Measurements from ENCODE around the gene CRBN. TPM values are rescaled to one million over a fixed set of nuclear protein-coding genes. Genes with fewer than 3 reads are reported as not detected.
A peak's percentile ranks its signal among the peaks of the same experiment; 100 is the strongest.

Gene CRBN
- total RNA-seq, result 100 to 1,000 TPM in 3 of 4 donors, 10 to 100 TPM in 1; 56.1 to 205 (median 124) TPM

GRCh38 chr3:3179407-3180094, at the start of gene CRBN:
Gene CRBN, minus strand, starts transcription at chr3:3179691. Its CDS starts 4 bp downstream, at chr3:3179687.
- ATAC-seq, result peak; percentile 98
- 0% methylated on average over 1 to 5 of the region's 56 CpGs for WGBS, 2 donors (ENCODE audit: low coverage in 1 of 2)
- Histone ChIP-seq H3K4me3 (peak within 1 kb of the TSS; percentile 75 to 98), H3K4me1 (peaks cover 5 to 38% (median 9%) of the 10 kb centered on the region in 3 donors), H3K36me3 (peaks cover 0 to 18% of the 10 kb centered on the region in 2 donors), H3K27ac (peak within 1 kb of the TSS; percentile 52 to 90 (median 76)), H3K9me3 (no peaks in the 10 kb centered on the region), H3K27me3 (no peaks in the 10 kb centered on the region)
- TF ChIP-seq EP300 (IDR thresholded peaks at IDR 0.05) (no peak), CTCF (IDR thresholded peaks at IDR 0.05) (peak; percentile 84 to 100 (median 92)), POLR2A (IDR thresholded peaks at IDR 0.05) (peak; percentile 59 to 81), POLR2AphosphoS5 (IDR thresholded peaks at IDR 0.05) (peak; percentile 74)

GRCh38 chr3:3227640-3228039, 48.1 kb upstream of the CRBN start:
- TF ChIP-seq EP300 (IDR thresholded peaks at IDR 0.05) (no peak), POLR2A (IDR thresholded peaks at IDR 0.05) (no peak), CTCF (IDR thresholded peaks at IDR 0.05) (no peak), POLR2AphosphoS5 (IDR thresholded peaks at IDR 0.05) (no peak)
- 22 to 50% methylated on average over 1 of the region's 1 CpG for WGBS, 2 donors (ENCODE audit: low coverage in 1 of 2)
- no peak for ATAC-seq
- H3K4me3 ChIP-seq, result no peak overlapping the region
- H3K27ac ChIP-seq, result no peak overlapping the region
- H3K4me1 ChIP-seq, result no peaks in the 10 kb centered on the region
- no peaks in the 10 kb centered on the region for H3K36me3 ChIP-seq
- peaks cover under 1% of the 10 kb centered on the region for H3K27me3 ChIP-seq
- H3K9me3 ChIP-seq, result peaks cover 0 to 9% (median 0%) of the 10 kb centered on the region in 3 donors

GRCh38 chr3:3221528-3221927, 42.0 kb upstream of the CRBN start:
- H3K4me3 ChIP-seq, result no peak overlapping the region
- no peaks in the 10 kb centered on the region for H3K9me3 ChIP-seq
- 30 to 50% methylated on average over 1 to 2 of the region's 2 CpGs for WGBS, 2 donors (ENCODE audit: low coverage in 1 of 2)
- H3K27me3 ChIP-seq, result peaks cover 20% of the 10 kb centered on the region
- H3K27ac ChIP-seq, result no peak overlapping the region
- H3K36me3 ChIP-seq, result no peaks in the 10 kb centered on the region
- TF ChIP-seq POLR2A (IDR thresholded peaks at IDR 0.05) (no peak), CTCF (IDR thresholded peaks at IDR 0.05) (no peak), POLR2AphosphoS5 (IDR thresholded peaks at IDR 0.05) (no peak), EP300 (IDR thresholded peaks at IDR 0.05) (no peak)
- no peaks in the 10 kb centered on the region for H3K4me1 ChIP-seq
- ATAC-seq, result no peak

GRCh38 chr3:3216401-3216800, 36.9 kb upstream of the CRBN start:
- 79 to 94% methylated on average over 3 to 4 of the region's 4 CpGs for WGBS, 2 donors (ENCODE audit: low coverage in 1 of 2)
- Histone ChIP-seq H3K4me3 (no peak overlapping the region), H3K36me3 (no peaks in the 10 kb centered on the region), H3K4me1 (no peaks in the 10 kb centered on the region), H3K9me3 (no peaks in the 10 kb centered on the region), H3K27ac (no peak overlapping the region), H3K27me3 (peaks cover 11% of the 10 kb centered on the region)
- TF ChIP-seq EP300 (IDR thresholded peaks at IDR 0.05), result no peak
- no peak for TF ChIP-seq POLR2A (IDR thresholded peaks at IDR 0.05)
- TF ChIP-seq POLR2AphosphoS5 (IDR thresholded peaks at IDR 0.05), result no peak
- TF ChIP-seq CTCF (IDR thresholded peaks at IDR 0.05), result no peak
- no peak for ATAC-seq
